IMR-90 (cell line): ENCODE data around the gene TMPRSS15. TPM values are rescaled to one million over a fixed set of nuclear protein-coding genes. Genes with fewer than 3 reads are reported as not detected.

Source experiments
- ATAC-seq: fragments of 200-7000 bp; cut with Tn5 transposase; 2 replicates; pipeline ENCODE4 v1.9.1; 2020; ENCODE audit warnings: low read depth, mild to moderate bottlenecking, moderate library complexity
- BruUV-seq: library from RNA; stranded (reverse); fragments of 400-500 nt; replicated peaks from 2 replicates; lab custom pipeline; 2021; lab: Mats Ljungman, UMichigan
- CTCF ChIA-PET: fragments of 300-600 bp; formaldehyde crosslinking; extraction: SDS; loops from one replicate; lab custom pipeline; 2021; ENCODE audit warnings: antibody characterized with exemption; lab: Yijun Ruan, JAX
- POLR2A ChIA-PET: fragments of 300-600 bp; sonication (Branson Sonifier 250); formaldehyde crosslinking; loops from one replicate; lab custom pipeline; 2022; ENCODE audit warnings: antibody characterized with exemption; ENCODE audit not compliant: unreplicated experiment; lab: Charles Lee
- DNase-seq: peaks from one replicate; pipeline ENCODE4 v3.0.0; 2013
- H2AFZ ChIP-seq: replicated peaks from 2 replicates; pipeline ENCODE3; 2013; ENCODE audit warnings: low read length, mild to moderate bottlenecking; ENCODE audit not compliant: poor library complexity
- H2AK5ac ChIP-seq: 2 replicates; pipeline ENCODE4 v1.6.1; 2013; ENCODE audit warnings: low read depth, low read length, inconsistent platforms
- H2AK9ac ChIP-seq: replicated peaks from 2 replicates; pipeline ENCODE3; 2013; ENCODE audit warnings: mild to moderate bottlenecking, low read depth, low read length, moderate library complexity; ENCODE audit not compliant: poor library complexity
- H2BK120ac ChIP-seq: 2 replicates; pipeline ENCODE4 v1.6.1; 2013; ENCODE audit warnings: low read depth, low read length, inconsistent platforms
- H2BK15ac ChIP-seq: 3 replicates; pipeline ENCODE4 v1.6.1; 2013; ENCODE audit warnings: low read depth, low read length, inconsistent platforms
- H2BK20ac ChIP-seq: 2 replicates; pipeline ENCODE4 v1.6.1; 2013; ENCODE audit warnings: low read depth, mild to moderate bottlenecking, inconsistent platforms, low read length, moderate library complexity
- H2BK5ac ChIP-seq: 2 replicates; pipeline ENCODE4 v1.6.1; 2013; ENCODE audit warnings: mild to moderate bottlenecking, low read depth, low read length, inconsistent platforms; ENCODE audit not compliant: poor library complexity, severe bottlenecking
- H3K14ac ChIP-seq: replicated peaks from 2 replicates; pipeline ENCODE4 v1.6.1; 2013; ENCODE audit warnings: low read depth, low read length, inconsistent platforms
- H3K18ac ChIP-seq: 2 replicates; pipeline ENCODE4 v1.6.1; 2013; ENCODE audit warnings: low read depth, low read length, control low read depth
- H3K23ac ChIP-seq: 2 replicates; pipeline ENCODE4 v1.6.1; 2013; ENCODE audit warnings: low read depth, low read length, inconsistent platforms
- H3K27ac ChIP-seq: 2 replicates; pipeline ENCODE4 v1.5.1; 2013; ENCODE audit warnings: mild to moderate bottlenecking, control low read depth, low read length; ENCODE audit not compliant: insufficient read depth
- H3K27me3 ChIP-seq: 2 replicates; pipeline ENCODE4 v1.6.1; 2013; ENCODE audit warnings: low read length; ENCODE audit not compliant: control insufficient read depth, insufficient read depth
- H3K36me3 ChIP-seq: 2 replicates; pipeline ENCODE4 v1.6.1; 2013; ENCODE audit warnings: low read length, mixed read lengths; ENCODE audit not compliant: control insufficient read depth, insufficient read depth
- H3K4ac ChIP-seq: 2 replicates; pipeline ENCODE4 v1.6.1; 2013; ENCODE audit warnings: low read depth, low read length, inconsistent platforms
- H3K4me1 ChIP-seq: 2 replicates; pipeline ENCODE4 v1.6.1; 2013; ENCODE audit warnings: low read length, mixed read lengths; ENCODE audit not compliant: control insufficient read depth, insufficient read depth
- H3K4me2 ChIP-seq: 2 replicates; pipeline ENCODE4 v1.6.1; 2013; ENCODE audit warnings: low read depth, mild to moderate bottlenecking, control low read depth, low read length, moderate library complexity
- H3K4me3 ChIP-seq: 2 replicates; pipeline ENCODE4 v1.5.1; 2013; ENCODE audit warnings: low read depth, mild to moderate bottlenecking, control low read depth, low read length, moderate library complexity; ENCODE audit not compliant: insufficient read depth
- H3K56ac ChIP-seq: 2 replicates; pipeline ENCODE4 v1.6.1; 2013; ENCODE audit warnings: low read length, inconsistent platforms; ENCODE audit not compliant: insufficient read depth; ENCODE audit errors: extremely low read depth
- H3K79me1 ChIP-seq, 2 experiments: 2 replicates each; pipeline ENCODE4 v1.6.1; 2013; ENCODE audit warnings: low read length in 2 of 2, inconsistent platforms in 1 of 2, low read depth in 1 of 2
- H3K9ac ChIP-seq: 2 replicates; pipeline ENCODE4 v1.6.1; 2013; ENCODE audit warnings: low read depth, low read length, control low read depth
- H3K9me1 ChIP-seq: 2 replicates; pipeline ENCODE4 v1.6.1; 2013; ENCODE audit warnings: low read length, inconsistent platforms; ENCODE audit not compliant: insufficient read depth
- H3K9me3 ChIP-seq: 2 replicates; pipeline ENCODE4 v1.6.1; 2013; ENCODE audit warnings: low read length; ENCODE audit not compliant: control insufficient read depth, insufficient read depth
- H4K20me1 ChIP-seq: 2 replicates; pipeline ENCODE4 v1.6.1; 2013; ENCODE audit warnings: low read length, inconsistent platforms; ENCODE audit not compliant: insufficient read depth
- H4K5ac ChIP-seq: 2 replicates; pipeline ENCODE4 v1.6.1; 2013; ENCODE audit warnings: mild to moderate bottlenecking, low read depth, low read length, control low read depth
- H4K8ac ChIP-seq, 2 experiments: 2 replicates each; pipeline ENCODE4 v1.6.1; 2013; ENCODE audit warnings: low read depth in 2 of 2, low read length in 2 of 2, control low read depth in 1 of 2, inconsistent platforms in 1 of 2
- H4K91ac ChIP-seq: 2 replicates; pipeline ENCODE4 v1.6.1; 2013; ENCODE audit warnings: low read depth, low read length, inconsistent platforms; ENCODE audit not compliant: insufficient read depth
- BHLHE40 ChIP-seq: fragments of 150-350 bp; IDR thresholded peaks from 2 replicates; pipeline ENCODE4 v1.6.1; 2016; ENCODE audit warnings: mild to moderate bottlenecking, low read depth, low read length
- CHD1 ChIP-seq: IDR thresholded peaks from 2 replicates; pipeline ENCODE4 v1.6.1; 2012; ENCODE audit warnings: low read depth, low read length, improper control_type of control experiment
- ELK1 ChIP-seq: fragments of 150-350 bp; IDR thresholded peaks from 2 replicates; pipeline ENCODE4 v1.6.1; 2016; ENCODE audit warnings: low read depth, mild to moderate bottlenecking, low read length, moderate library complexity, borderline replicate concordance
- MAFK ChIP-seq: IDR thresholded peaks from 2 replicates; pipeline ENCODE4 v1.6.1; 2012; ENCODE audit warnings: low read depth, low read length, improper control_type of control experiment
- MXI1 ChIP-seq: IDR thresholded peaks from 2 replicates; pipeline ENCODE4 v1.6.1; 2012; ENCODE audit warnings: low read depth, mild to moderate bottlenecking, low read length, moderate library complexity, borderline replicate concordance
- POLR2A ChIP-seq: IDR thresholded peaks from 2 replicates; pipeline ENCODE4 v1.6.1; 2012; ENCODE audit warnings: mild to moderate bottlenecking, low read depth, low read length
- RAD21 ChIP-seq: IDR thresholded peaks from 2 replicates; pipeline ENCODE4 v1.6.1; 2012; ENCODE audit warnings: low read length, improper control_type of control experiment
- RCOR1 ChIP-seq: IDR thresholded peaks from 2 replicates; pipeline ENCODE4 v1.6.1; 2012; ENCODE audit warnings: mild to moderate bottlenecking, low read length, improper control_type of control experiment; ENCODE audit not compliant: insufficient replicate concordance
- RFX5 ChIP-seq: IDR thresholded peaks from 2 replicates; pipeline ENCODE4 v1.8.0; 2012; ENCODE audit warnings: low read depth, mild to moderate bottlenecking, low read length, moderate library complexity
- SMC3 ChIP-seq: fragments of 150-350 bp; IDR thresholded peaks from 2 replicates; pipeline ENCODE4 v1.6.1; 2016; ENCODE audit warnings: low read depth, mild to moderate bottlenecking, antibody characterized with exemption, low read length, moderate library complexity
- USF2 ChIP-seq: fragments of 150-350 bp; IDR thresholded peaks from 2 replicates; pipeline ENCODE4 v1.6.1; 2017; ENCODE audit warnings: mild to moderate bottlenecking, antibody characterized with exemption, low read length, low read depth
- WGBS, 2 experiments: methylation state at CpG; one replicate each; pipeline versions ENCODE4 v1.1.5 to v1.1.7; 2013; ENCODE audit warnings: missing lambda C conversion rate in 2 of 2; ENCODE audit not compliant: insufficient read length in 1 of 2; ENCODE audit errors: extremely low coverage in 2 of 2; 5-methylcytosine and 5-hydroxymethylcytosine counted together
- dilution Hi-C: fragments of 300-500 bp; cut with HindIII; formaldehyde crosslinking; loops from one replicate; pipeline ENCODE4 v1.14.3; 2018; ENCODE audit warnings: low sequenced_read_pairs; ENCODE audit not compliant: unreplicated experiment
- in situ Hi-C: fragments of 300-500 bp; cut with MboI; formaldehyde crosslinking; loops from 3 replicates; pipeline ENCODE4 v1.14.3; 2019; ENCODE audit warnings: low sequenced_read_pairs, inconsistent platforms, mixed read lengths
- intact Hi-C: fragments of 100-400 bp; cut with micrococcal nuclease; formaldehyde crosslinking; loops from 2 replicates; pipeline ENCODE4 v1.10.0; 2022
- polyA plus RNA-seq, 3 experiments: library from polyadenylated mRNA; depleted of rRNA; stranded (reverse); fragments of >200 nt; gene quantifications; 2 replicates each; pipeline ENCODE4 v1.2.3, GENCODE V29; 2012; ENCODE audit warnings: low replicate concordance in 1 of 3
- total RNA-seq: library from RNA; depleted of rRNA; stranded (reverse); fragments of >200 nt; gene quantifications from 2 replicates; pipeline ENCODE4 v1.2.3, GENCODE V29; 2012

TMPRSS15 gene
- total and polyA plus RNA-seq, 2 of the 4 experiments (the other 2 are of a cell fraction), result not detected

- Histone ChIP-seq H3K14ac (no peak overlapping the region), H3K36me3 (no peaks in the 10 kb centered on the region), H2BK15ac (no peak overlapping the region), H2BK20ac (no peak overlapping the region), H3K27me3 (no peaks in the 10 kb centered on the region), H3K4me3 (no peak overlapping the region), H3K18ac (no peak overlapping the region), H3K4me1 (no peaks in the 10 kb centered on the region), H2BK5ac (no peak overlapping the region), H3K9me3 (no peaks in the 10 kb centered on the region; the same call in 1 of the 2 replicates), H4K8ac (no peak overlapping the region), H3K4ac (no peak overlapping the region), H3K79me1 (no peaks in the 10 kb centered on the region), H3K23ac (no peak overlapping the region), H4K5ac (no peak overlapping the region), H2AK5ac (no peak overlapping the region), H3K27ac (no peak overlapping the region), H2BK120ac (no peak overlapping the region), H3K56ac (no peak overlapping the region), H3K9me1 (no peaks in the 10 kb centered on the region), H2AK9ac (no peak overlapping the region), H4K91ac (no peak overlapping the region), H4K20me1 (no peaks in the 10 kb centered on the region), H2AFZ (no peak overlapping the region), H3K9ac (no peak overlapping the region), H3K4me2 (no peak overlapping the region)
- ATAC-seq (no peak), DNase-seq (no peak)
- in situ Hi-C loops (no loop called here), dilution Hi-C loops (no loop called here), intact Hi-C loops (no loop called here)
- WGBS, 2 experiments, result no CpG with 5 or more reads among the region's 2 CpGs
- no TSS peak for BruUV-seq
- TF ChIP-seq MAFK (no peak), SMC3 (no peak), ELK1 (no peak), POLR2A (no peak), USF2 (no peak), RAD21 (no peak), MXI1 (no peak), RCOR1 (no peak), CHD1 (no peak), BHLHE40 (no peak), RFX5 (no peak)
- POLR2A ChIA-PET, result no interaction called here
- CTCF ChIA-PET, result no interaction called here
These were observed 46.8 kb downstream of the TMPRSS15 start for GRCh38 chr21:18356801-18357200.
